Measurements from ENCODE around the gene ADORA1.

DNA sequence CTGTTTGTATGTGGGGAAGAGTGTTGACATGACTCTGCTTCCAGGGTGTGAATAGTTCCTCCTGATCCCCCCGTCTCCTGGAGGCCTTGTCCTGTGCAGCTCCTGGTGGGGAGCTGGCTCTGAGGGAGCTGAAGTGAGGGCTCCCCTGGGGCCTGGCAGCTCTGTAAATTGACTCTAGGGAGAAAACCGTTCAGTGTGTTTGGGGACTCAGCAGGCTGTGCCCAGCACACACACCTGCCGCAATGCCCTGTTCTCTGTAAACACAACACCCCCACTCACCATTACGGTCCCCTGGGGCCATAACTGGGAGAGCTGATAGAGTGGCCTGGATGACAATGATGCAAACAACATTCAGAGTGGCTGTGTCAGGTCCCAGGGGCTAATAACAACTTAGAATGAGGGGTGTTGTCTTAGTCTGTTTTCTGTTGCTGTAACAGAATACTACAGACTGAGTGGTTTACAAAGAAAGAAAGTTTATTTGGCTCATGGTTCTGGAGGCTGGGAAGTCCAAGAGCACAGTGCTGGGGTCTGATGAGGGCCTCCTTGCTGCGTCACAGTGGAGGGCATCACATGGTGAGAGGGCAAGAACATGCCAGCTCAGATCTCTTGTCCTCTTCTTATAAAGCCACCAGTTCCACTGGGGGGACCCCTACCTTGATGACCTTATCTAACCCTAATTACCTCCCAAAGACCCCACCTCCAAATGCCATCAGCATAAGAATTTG is 15.3 kb downstream of the ADORA1 start:
- no peak for TF ChIP-seq SUZ12 (IDR thresholded peaks at IDR 0.05; ENCODE audit: unreplicated experiment)
- TF ChIP-seq, protein P1, sequence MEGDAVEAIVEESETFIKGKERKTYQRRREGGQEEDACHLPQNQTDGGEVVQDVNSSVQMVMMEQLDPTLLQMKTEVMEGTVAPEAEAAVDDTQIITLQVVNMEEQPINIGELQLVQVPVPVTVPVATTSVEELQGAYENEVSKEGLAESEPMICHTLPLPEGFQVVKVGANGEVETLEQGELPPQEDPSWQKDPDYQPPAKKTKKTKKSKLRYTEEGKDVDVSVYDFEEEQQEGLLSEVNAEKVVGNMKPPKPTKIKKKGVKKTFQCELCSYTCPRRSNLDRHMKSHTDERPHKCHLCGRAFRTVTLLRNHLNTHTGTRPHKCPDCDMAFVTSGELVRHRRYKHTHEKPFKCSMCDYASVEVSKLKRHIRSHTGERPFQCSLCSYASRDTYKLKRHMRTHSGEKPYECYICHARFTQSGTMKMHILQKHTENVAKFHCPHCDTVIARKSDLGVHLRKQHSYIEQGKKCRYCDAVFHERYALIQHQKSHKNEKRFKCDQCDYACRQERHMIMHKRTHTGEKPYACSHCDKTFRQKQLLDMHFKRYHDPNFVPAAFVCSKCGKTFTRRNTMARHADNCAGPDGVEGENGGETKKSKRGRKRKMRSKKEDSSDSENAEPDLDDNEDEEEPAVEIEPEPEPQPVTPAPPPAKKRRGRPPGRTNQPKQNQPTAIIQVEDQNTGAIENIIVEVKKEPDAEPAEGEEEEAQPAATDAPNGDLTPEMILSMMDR (IDR thresholded peaks at IDR 0.05 in 2 of 3, conservative IDR thresholded peaks at IDR 0.05 in 1 of 3; ENCODE audit: control insufficient read depth in 2 of 3, extremely low read depth in 1 of 3, insufficient read depth in 1 of 3, low read depth in 3 of 3, low read length in 3 of 3) = no peak
- TF ChIP-seq, protein P2, sequence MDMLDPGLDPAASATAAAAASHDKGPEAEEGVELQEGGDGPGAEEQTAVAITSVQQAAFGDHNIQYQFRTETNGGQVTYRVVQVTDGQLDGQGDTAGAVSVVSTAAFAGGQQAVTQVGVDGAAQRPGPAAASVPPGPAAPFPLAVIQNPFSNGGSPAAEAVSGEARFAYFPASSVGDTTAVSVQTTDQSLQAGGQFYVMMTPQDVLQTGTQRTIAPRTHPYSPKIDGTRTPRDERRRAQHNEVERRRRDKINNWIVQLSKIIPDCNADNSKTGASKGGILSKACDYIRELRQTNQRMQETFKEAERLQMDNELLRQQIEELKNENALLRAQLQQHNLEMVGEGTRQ (IDR thresholded peaks at IDR 0.05; ENCODE audit: borderline replicate concordance, low read depth, low read length) = no peak
- TF ChIP-seq, protein P3, sequence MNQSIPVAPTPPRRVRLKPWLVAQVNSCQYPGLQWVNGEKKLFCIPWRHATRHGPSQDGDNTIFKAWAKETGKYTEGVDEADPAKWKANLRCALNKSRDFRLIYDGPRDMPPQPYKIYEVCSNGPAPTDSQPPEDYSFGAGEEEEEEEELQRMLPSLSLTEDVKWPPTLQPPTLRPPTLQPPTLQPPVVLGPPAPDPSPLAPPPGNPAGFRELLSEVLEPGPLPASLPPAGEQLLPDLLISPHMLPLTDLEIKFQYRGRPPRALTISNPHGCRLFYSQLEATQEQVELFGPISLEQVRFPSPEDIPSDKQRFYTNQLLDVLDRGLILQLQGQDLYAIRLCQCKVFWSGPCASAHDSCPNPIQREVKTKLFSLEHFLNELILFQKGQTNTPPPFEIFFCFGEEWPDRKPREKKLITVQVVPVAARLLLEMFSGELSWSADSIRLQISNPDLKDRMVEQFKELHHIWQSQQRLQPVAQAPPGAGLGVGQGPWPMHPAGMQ (IDR thresholded peaks at IDR 0.05; ENCODE audit: borderline replicate concordance) = no peak
- no peak for TF ChIP-seq IKZF1 (conservative IDR thresholded peaks at IDR 0.05)
- TF ChIP-seq NFYA (IDR thresholded peaks at IDR 0.05; ENCODE audit: borderline replicate concordance, low read depth, low read length) = no peak
- TF ChIP-seq GABPA (IDR thresholded peaks at IDR 0.05; ENCODE audit: low read depth) = no peak
- TF ChIP-seq LARP7 (IDR thresholded peaks at IDR 0.05) = no peak
- TF ChIP-seq, protein P4, sequence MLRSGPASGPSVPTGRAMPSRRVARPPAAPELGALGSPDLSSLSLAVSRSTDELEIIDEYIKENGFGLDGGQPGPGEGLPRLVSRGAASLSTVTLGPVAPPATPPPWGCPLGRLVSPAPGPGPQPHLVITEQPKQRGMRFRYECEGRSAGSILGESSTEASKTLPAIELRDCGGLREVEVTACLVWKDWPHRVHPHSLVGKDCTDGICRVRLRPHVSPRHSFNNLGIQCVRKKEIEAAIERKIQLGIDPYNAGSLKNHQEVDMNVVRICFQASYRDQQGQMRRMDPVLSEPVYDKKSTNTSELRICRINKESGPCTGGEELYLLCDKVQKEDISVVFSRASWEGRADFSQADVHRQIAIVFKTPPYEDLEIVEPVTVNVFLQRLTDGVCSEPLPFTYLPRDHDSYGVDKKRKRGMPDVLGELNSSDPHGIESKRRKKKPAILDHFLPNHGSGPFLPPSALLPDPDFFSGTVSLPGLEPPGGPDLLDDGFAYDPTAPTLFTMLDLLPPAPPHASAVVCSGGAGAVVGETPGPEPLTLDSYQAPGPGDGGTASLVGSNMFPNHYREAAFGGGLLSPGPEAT (IDR thresholded peaks at IDR 0.05; ENCODE audit: low read depth) = no peak
- no peak for TF ChIP-seq EP300 (IDR thresholded peaks at IDR 0.05; ENCODE audit: borderline replicate concordance in 1 of 2, control insufficient read depth in 1 of 2, low read depth in 2 of 2, low read length in 2 of 2)

Data from GM12878 (cell line).